ENCODE results near the gene NOS1AP.
"Not testable (repeated sequence)": the region's sequence is repeated elsewhere in the genome, so short reads cannot be mapped to it uniquely, and the experiment has no call there.

Gene NOS1AP

GRCh38 chr1:162191396-162192305 is 122.2 kb downstream of the NOS1AP start:
- no peak for DNase-seq (ENCODE audit: low read depth in 2 of 3, low spot score in 2 of 3)

GRCh38 chr1:162192306-162192678 is 122.8 kb downstream of the NOS1AP start:
- no peak for DNase-seq (ENCODE audit: low read depth in 2 of 3, low spot score in 2 of 3)

GRCh38 chr1:162192763-162193162 is 123.3 kb downstream of the NOS1AP start:
- no peak for DNase-seq (ENCODE audit: low read depth in 2 of 3, low spot score in 2 of 3)

- DNase-seq (ENCODE audit: low read depth in 2 of 3, low spot score in 2 of 3), result no peak
Measured at GRCh38 chr1:162193221-162193620, 123.7 kb downstream of the NOS1AP start.

- no peak for DNase-seq (ENCODE audit: low read depth in 2 of 3, low spot score in 2 of 3)
Measured at GRCh38 chr1:162193815-162194214, 124.3 kb downstream of the NOS1AP start.

- DNase-seq (ENCODE audit: low read depth in 2 of 3, low spot score in 2 of 3), result no peak
Measured at GRCh38 chr1:162195567-162195966, 126.1 kb downstream of the NOS1AP start.

GRCh38 chr1:162196387-162196786 is 126.9 kb downstream of the NOS1AP start:
- no peak for DNase-seq (ENCODE audit: low read depth in 2 of 3, low spot score in 2 of 3)

GRCh38 chr1:162197041-162197531 is 127.6 kb downstream of the NOS1AP start:
- DNase-seq (ENCODE audit: low read depth in 2 of 3, low spot score in 2 of 3), result no peak

GRCh38 chr1:162197615-162198421 is 128.3 kb downstream of the NOS1AP start:
- DNase-seq (ENCODE audit: low read depth in 2 of 3, low spot score in 2 of 3), result no peak

- DNase-seq (ENCODE audit: low read depth in 2 of 3, low spot score in 2 of 3), result no peak
Measured at GRCh38 chr1:162200096-162200847, 130.8 kb downstream of the NOS1AP start.

- DNase-seq (ENCODE audit: low read depth in 2 of 3, low spot score in 2 of 3), result not testable (repeated sequence)
Measured at GRCh38 chr1:162201062-162201461, 131.6 kb downstream of the NOS1AP start.

GRCh38 chr1:162204129-162204822 is 134.8 kb downstream of the NOS1AP start:
- DNase-seq (ENCODE audit: low read depth in 2 of 3, low spot score in 2 of 3), result no peak

- no peak for DNase-seq (ENCODE audit: low read depth in 2 of 3, low spot score in 2 of 3)
Measured at GRCh38 chr1:162204823-162205155, 135.3 kb downstream of the NOS1AP start.

- no peak for DNase-seq (ENCODE audit: low read depth in 2 of 3, low spot score in 2 of 3)
Measured at GRCh38 chr1:162206300-162206699, 136.8 kb downstream of the NOS1AP start.

GRCh38 chr1:162206749-162207635 is 137.5 kb downstream of the NOS1AP start:
- DNase-seq (ENCODE audit: low read depth in 2 of 3, low spot score in 2 of 3), result no peak

- DNase-seq (ENCODE audit: low read depth in 2 of 3, low spot score in 2 of 3), result no peak
Measured at GRCh38 chr1:162207862-162208261, 138.4 kb downstream of the NOS1AP start.

GRCh38 chr1:162210196-162210595 is 140.7 kb downstream of the NOS1AP start:
- no peak for DNase-seq (ENCODE audit: low read depth in 2 of 3, low spot score in 2 of 3)

GRCh38 chr1:162212713-162213112 is 143.2 kb downstream of the NOS1AP start:
- DNase-seq (ENCODE audit: low read depth in 2 of 3, low spot score in 2 of 3), result no peak

GRCh38 chr1:162213281-162213912 is 143.9 kb downstream of the NOS1AP start:
- no peak for DNase-seq (ENCODE audit: low read depth in 2 of 3, low spot score in 2 of 3)

All from activated CD8-positive, alpha-beta memory T cell treated with anti-CD3 and anti-CD28 coated beads for 48 hours (primary cell).